ENCODE results near the gene PTGER2.

PTGER2 gene

DNA sequence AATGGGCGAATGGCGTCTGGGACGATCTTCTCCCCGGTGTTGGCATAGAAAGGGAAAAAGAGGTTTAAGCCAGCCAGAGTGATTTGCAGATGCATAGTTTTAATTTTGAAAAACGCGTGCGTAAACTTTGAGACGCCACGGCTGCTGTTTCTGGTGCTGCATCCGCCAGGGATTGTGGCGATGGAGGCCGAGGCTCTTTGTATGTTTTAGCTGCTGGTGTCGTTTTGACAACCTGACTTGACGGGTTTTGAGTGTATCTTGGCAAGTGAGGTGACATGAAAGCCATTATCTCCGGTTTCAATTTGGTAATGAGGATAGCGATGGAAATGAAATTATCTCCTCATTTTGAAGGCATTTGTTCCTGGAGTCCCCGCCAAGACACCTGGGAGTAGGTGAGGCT lies 45.0 kb upstream of the PTGER2 start:
- H3K4me3 ChIP-seq (ENCODE audit: low read depth, low read length) = no peak overlapping the region
- TF ChIP-seq, protein P1, sequence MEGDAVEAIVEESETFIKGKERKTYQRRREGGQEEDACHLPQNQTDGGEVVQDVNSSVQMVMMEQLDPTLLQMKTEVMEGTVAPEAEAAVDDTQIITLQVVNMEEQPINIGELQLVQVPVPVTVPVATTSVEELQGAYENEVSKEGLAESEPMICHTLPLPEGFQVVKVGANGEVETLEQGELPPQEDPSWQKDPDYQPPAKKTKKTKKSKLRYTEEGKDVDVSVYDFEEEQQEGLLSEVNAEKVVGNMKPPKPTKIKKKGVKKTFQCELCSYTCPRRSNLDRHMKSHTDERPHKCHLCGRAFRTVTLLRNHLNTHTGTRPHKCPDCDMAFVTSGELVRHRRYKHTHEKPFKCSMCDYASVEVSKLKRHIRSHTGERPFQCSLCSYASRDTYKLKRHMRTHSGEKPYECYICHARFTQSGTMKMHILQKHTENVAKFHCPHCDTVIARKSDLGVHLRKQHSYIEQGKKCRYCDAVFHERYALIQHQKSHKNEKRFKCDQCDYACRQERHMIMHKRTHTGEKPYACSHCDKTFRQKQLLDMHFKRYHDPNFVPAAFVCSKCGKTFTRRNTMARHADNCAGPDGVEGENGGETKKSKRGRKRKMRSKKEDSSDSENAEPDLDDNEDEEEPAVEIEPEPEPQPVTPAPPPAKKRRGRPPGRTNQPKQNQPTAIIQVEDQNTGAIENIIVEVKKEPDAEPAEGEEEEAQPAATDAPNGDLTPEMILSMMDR (IDR thresholded peaks at IDR 0.05; ENCODE audit: borderline replicate concordance, insufficient read depth, low read depth, low read length) = no peak

DNA sequence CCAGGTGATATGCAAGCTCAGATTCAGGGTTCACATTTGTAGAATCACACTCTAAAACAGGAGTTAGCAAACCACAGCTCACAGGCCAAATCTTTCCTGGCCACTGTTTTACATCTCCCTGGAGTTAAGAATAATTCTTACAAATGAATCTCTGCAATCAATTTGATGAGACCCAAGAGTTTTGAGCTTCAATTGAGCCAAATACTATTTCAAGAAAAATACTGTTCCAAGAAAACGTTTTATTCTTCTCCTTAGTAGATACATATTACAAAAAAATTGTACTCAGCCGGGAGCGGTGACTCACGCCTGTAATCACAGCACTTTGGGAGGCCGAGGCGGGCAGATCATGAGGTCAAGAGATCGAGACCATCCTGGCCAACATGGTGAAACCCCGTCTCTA lies 44.1 kb upstream of the PTGER2 start:
- TF ChIP-seq, protein P1 (IDR thresholded peaks at IDR 0.05; ENCODE audit: borderline replicate concordance, insufficient read depth, low read depth, low read length) = no peak
- no peak overlapping the region for H3K4me3 ChIP-seq (ENCODE audit: low read depth, low read length)

DNA sequence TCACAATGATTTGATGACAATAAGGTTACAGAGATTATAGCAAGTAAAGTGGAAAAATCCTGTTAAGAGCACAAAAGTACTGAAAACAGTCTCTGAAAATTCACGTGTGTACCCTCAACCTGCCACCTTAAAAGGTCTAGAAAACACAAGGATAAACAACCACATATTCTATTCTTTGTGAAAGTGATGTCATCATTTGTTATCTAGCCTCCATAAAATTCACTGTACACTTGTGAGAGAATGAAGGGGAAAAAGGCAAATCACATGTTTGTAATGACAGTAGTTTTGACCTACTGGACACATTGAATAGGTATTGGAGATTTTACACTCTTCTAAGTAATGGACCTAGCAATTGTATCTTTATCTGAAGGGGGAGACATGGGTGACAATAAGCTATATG lies 42.6 kb upstream of the PTGER2 start:
- H3K4me3 ChIP-seq (ENCODE audit: low read depth, low read length) = no peak overlapping the region
- TF ChIP-seq, protein P1 (IDR thresholded peaks at IDR 0.05; ENCODE audit: borderline replicate concordance, insufficient read depth, low read depth, low read length) = no peak

DNA sequence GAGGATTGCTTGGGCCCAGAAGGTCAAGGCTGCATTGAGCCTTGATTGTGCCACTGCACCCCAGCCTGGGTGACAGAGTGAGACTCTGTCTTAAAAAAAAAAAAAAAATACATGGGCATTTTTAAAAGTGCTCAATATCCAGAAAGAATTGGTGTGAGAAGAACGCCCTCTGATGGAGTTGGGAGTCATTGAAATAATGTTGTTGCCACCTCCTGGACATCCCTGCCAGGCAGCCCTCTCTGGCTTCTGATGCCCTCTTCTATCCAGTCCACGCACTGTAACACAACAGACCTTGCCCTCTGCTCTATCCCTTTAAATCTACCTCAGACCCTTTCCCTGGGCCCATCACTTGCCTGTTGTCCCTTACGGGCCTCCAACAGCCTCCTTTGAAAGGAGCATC lies 41.7 kb upstream of the PTGER2 start:
- TF ChIP-seq, protein P1 (IDR thresholded peaks at IDR 0.05; ENCODE audit: borderline replicate concordance, insufficient read depth, low read depth, low read length) = peak; percentile 21; the same call in 1 of the 2 replicates
- no peak overlapping the region for H3K4me3 ChIP-seq (ENCODE audit: low read depth, low read length)

DNA sequence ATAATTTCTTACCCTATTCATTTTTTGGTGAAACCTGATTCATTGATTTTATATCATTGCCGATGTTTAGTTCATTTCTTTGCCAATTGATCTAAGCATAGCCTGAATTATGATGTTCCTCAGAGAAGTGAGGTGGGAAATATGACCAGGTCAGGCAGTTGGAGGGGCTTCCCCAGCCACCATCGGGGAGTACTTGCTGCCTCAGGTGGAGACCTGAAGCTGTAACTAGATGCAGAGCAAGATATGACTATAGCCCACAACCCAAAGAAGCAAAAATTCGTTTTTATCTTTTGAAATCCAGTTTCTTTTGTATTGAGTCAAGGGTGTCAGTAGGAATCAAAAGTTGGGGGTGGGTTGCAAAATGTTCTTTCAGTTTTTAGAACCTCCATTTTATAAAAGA lies 38.7 kb upstream of the PTGER2 start:
- TF ChIP-seq, protein P1 (IDR thresholded peaks at IDR 0.05; ENCODE audit: borderline replicate concordance, insufficient read depth, low read depth, low read length) = no peak
- no peak overlapping the region for H3K4me3 ChIP-seq (ENCODE audit: low read depth, low read length)

DNA sequence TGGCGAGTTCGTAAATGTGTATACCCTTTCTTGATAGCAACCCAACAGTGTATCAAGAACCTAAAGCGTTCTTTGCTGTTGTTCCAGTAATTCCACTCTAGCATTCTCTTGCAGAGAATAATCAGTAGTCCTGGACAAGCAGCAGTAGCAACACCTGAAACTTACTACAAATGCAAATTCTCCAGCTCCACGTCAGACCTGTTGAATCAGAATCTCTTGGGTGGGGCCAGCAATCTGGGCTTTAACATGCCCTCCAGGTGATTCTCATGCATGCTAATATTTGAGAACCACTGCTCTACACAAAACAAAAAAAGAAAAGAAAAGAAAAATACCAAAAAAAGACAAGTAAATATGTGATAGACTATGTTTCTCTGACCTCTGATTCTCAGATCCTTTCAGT lies 36.6 kb upstream of the PTGER2 start:
- H3K4me3 ChIP-seq (ENCODE audit: low read depth, low read length) = no peak overlapping the region
- TF ChIP-seq, protein P1 (IDR thresholded peaks at IDR 0.05; ENCODE audit: borderline replicate concordance, insufficient read depth, low read depth, low read length) = no peak

DNA sequence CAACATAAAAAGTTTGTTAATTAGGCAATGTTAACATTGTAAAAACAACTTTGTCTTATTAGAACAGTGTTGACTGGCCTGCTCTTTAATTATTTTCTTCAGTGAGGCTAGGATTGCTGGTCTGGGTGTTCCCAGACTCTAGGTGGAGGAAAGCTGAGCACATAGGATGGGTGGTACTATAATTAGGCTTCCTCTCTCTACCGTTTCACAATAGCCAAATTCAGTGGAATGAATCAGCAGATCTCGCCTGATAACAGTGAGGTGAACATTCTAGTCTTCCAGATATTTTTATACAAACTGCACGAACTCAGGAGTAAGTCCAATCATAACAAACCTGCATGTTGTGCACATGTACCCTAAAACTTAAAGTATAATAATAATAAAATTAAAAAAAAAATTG lies 34.7 kb upstream of the PTGER2 start:
- TF ChIP-seq, protein P1 (IDR thresholded peaks at IDR 0.05; ENCODE audit: borderline replicate concordance, insufficient read depth, low read depth, low read length) = no peak
- no peak overlapping the region for H3K4me3 ChIP-seq (ENCODE audit: low read depth, low read length)

Measured in GM12875 (cell line).